Ovary (tissue), 3 donors: ENCODE results near the gene BOLA2B.

Source experiments
- EP300 ChIP-seq: sonication (generic); formaldehyde crosslinking; IDR thresholded peaks from one replicate; pipeline ENCODE4 v1.6.1; 2017; ENCODE audit warnings: antibody characterized with exemption
- POLR2A ChIP-seq: fragments of 450-650 bp; IDR thresholded peaks from one replicate; pipeline ENCODE4 v1.6.1; 2017; ENCODE audit warnings: antibody characterized with exemption, mild to moderate bottlenecking, moderate library complexity
- TF ChIP-seq, protein P1 (sequence below), 3 donors: fragments of 450-650 bp in 2 of 3; fragments of 200-600 bp in 1 of 3; IDR thresholded peaks; one replicate each; pipeline versions ENCODE4 v1.5.1 to v1.8.0; 2016 to 2022; ENCODE audit warnings: antibody characterized with exemption in 3 of 3, mild to moderate bottlenecking in 1 of 3
- donor health status: DM: no; HTN: no; CAD: no.

DNA sequence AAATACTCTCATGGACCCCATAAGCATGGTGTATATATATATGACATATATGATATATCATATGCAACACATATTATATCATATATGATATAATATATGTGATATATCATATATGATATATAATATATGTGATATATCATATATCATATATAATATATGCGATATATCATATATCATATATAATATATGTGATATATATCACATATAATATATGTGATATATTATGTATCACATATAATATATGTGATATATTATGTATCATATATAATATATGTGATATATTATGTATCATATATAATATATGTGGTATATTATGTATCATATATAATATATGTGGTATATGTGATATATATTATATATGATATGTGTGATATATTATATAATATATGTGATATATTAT, 48.5 kb downstream of the BOLA2B start:
- no peak for TF ChIP-seq POLR2A
- TF ChIP-seq, protein P1, sequence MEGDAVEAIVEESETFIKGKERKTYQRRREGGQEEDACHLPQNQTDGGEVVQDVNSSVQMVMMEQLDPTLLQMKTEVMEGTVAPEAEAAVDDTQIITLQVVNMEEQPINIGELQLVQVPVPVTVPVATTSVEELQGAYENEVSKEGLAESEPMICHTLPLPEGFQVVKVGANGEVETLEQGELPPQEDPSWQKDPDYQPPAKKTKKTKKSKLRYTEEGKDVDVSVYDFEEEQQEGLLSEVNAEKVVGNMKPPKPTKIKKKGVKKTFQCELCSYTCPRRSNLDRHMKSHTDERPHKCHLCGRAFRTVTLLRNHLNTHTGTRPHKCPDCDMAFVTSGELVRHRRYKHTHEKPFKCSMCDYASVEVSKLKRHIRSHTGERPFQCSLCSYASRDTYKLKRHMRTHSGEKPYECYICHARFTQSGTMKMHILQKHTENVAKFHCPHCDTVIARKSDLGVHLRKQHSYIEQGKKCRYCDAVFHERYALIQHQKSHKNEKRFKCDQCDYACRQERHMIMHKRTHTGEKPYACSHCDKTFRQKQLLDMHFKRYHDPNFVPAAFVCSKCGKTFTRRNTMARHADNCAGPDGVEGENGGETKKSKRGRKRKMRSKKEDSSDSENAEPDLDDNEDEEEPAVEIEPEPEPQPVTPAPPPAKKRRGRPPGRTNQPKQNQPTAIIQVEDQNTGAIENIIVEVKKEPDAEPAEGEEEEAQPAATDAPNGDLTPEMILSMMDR (IDR thresholded peaks at IDR 0.05), result no peak
- TF ChIP-seq EP300, result no peak
